Dendritic cell treated with granulocyte-macrophage colony-stimulating factor and Interleukin-4, amounts not matched to agents 40 ng/mL and 50 ng/mL, for 4 days (primary cell): ENCODE measurements around the gene ANKRD9.
"Not testable (repeated sequence)": the region's sequence is repeated elsewhere in the genome, so short reads cannot be mapped to it uniquely, and the experiment has no call there.

Experiments
- H3K27ac Mint-ChIP-seq: one replicate; pipeline ENCODE4 v1.8.0; 2022; ENCODE audit warnings: mild to moderate bottlenecking, mixed read lengths
- H3K27me3 Mint-ChIP-seq: one replicate; pipeline ENCODE4 v1.8.0; 2022; ENCODE audit warnings: mild to moderate bottlenecking, mixed read lengths
- H3K36me3 Mint-ChIP-seq: one replicate; pipeline ENCODE4 v1.8.0; 2022; ENCODE audit warnings: low read depth, mixed read lengths
- H3K4me1 Mint-ChIP-seq: one replicate; pipeline ENCODE4 v1.8.0; 2022; ENCODE audit warnings: low read depth, mixed read lengths
- H3K4me3 Mint-ChIP-seq: one replicate; pipeline ENCODE4 v1.8.0; 2022; ENCODE audit warnings: mild to moderate bottlenecking, moderate library complexity, mixed read lengths
- H3K9me3 Mint-ChIP-seq: one replicate; pipeline ENCODE4 v1.8.0; 2022; ENCODE audit warnings: mixed read lengths
- intact Hi-C: fragments of 100-400 bp; cut with micrococcal nuclease; formaldehyde crosslinking; loops from one replicate; pipeline ENCODE4 v1.15.0; 2022

The ANKRD9 gene

GRCh38 chr14:102525219-102525928 is 15.8 kb upstream of the ANKRD9 start:
- Mint-ChIP-seq H3K36me3 (no peaks in the 10 kb centered on the region), H3K27me3 (peaks cover 15% of the 10 kb centered on the region), H3K9me3 (no peaks in the 10 kb centered on the region), H3K4me3 (peak overlapping the region; percentile 90), H3K4me1 (peaks cover 46% of the 10 kb centered on the region), H3K27ac (peak overlapping the region; percentile 93)
- intact Hi-C loops: loop anchor here (2.0 kb wide), 2 partner anchors 29 to 67 kb away; partner anchors contain the start of gene RCOR1

- peak overlapping the region; percentile 93 for H3K27ac Mint-ChIP-seq
- intact Hi-C loops: loop anchor here (2.0 kb wide), 2 partner anchors 30 to 68 kb away; partner anchors contain the start of gene RCOR1
- peak overlapping the region; percentile 90 for H3K4me3 Mint-ChIP-seq
- H3K9me3 Mint-ChIP-seq: no peaks in the 10 kb centered on the region
- peaks cover 39% of the 10 kb centered on the region for H3K4me1 Mint-ChIP-seq
- peaks cover 17% of the 10 kb centered on the region for H3K27me3 Mint-ChIP-seq
- no peaks in the 10 kb centered on the region for H3K36me3 Mint-ChIP-seq
Measured at GRCh38 chr14:102524451-102525218, 15.1 kb upstream of the ANKRD9 start.

DNA sequence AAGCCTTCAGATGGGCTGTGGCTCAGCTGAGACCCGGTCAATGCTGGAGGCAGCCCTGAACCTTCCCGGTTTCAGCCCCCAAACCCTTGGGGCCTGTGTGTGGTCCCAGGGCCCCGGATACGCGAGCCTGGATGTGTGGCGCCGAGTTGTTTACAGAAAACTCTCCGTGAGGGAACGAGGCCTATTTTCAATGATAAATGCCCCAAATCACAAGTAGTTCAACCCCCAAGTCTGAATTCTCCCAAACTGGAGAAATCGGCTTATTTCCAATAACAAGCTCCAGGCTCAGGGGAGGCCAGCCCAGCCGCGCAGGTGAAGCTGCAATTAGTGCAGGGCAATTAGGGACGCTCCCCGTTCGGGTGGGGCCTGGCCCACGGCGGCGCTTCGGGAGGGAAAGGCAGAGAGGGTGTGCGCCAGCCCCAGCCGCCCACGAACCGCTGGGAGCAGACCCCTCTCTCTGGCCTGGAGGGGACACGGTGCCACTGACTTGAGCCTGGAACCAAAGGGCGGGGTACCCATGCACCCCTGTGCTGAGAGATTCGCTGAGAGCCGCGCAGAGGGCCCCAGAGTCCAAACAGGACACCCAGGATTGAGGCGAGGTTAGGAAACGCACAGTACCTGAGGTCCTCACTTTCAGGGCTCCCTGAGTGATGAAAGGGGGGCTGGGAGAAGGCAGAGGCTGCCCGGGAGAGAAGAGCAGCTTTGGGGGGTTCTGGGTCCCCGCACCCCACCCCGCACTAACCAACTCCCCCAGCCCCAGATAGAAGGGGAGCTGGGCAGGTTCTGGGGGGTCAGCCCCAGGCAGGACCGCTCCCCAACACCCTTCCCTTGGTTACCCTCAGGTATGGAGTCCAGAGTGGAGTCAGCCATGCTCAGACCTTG is 14.2 kb upstream of the ANKRD9 start:
- peak overlapping the region; percentile 26 for H3K4me3 Mint-ChIP-seq
- H3K36me3 Mint-ChIP-seq: no peaks in the 10 kb centered on the region
- H3K4me1 Mint-ChIP-seq: peaks cover 38% of the 10 kb centered on the region
- peaks cover 17% of the 10 kb centered on the region for H3K27me3 Mint-ChIP-seq
- H3K9me3 Mint-ChIP-seq: no peaks in the 10 kb centered on the region
- intact Hi-C loops: loop anchor here (2.0 kb wide), 2 partner anchors 31 to 69 kb away; partner anchors contain the start of gene RCOR1
- H3K27ac Mint-ChIP-seq: peak overlapping the region; percentile 93

GRCh38 chr14:102523200-102523568 is 13.6 kb upstream of the ANKRD9 start:
- Mint-ChIP-seq H3K4me1 (peaks cover 37% of the 10 kb centered on the region), H3K4me3 (no peak overlapping the region), H3K9me3 (no peaks in the 10 kb centered on the region), H3K27me3 (peaks cover 22% of the 10 kb centered on the region), H3K27ac (peak overlapping the region; percentile 93), H3K36me3 (no peaks in the 10 kb centered on the region)
- intact Hi-C loops: no loop called here

GRCh38 chr14:102519709-102520108 is 10.1 kb upstream of the ANKRD9 start:
- H3K27ac Mint-ChIP-seq, H3K36me3 Mint-ChIP-seq, H3K4me3 Mint-ChIP-seq, intact Hi-C loops, H3K9me3 Mint-ChIP-seq: not testable (repeated sequence)
- Mint-ChIP-seq H3K4me1 (peaks cover 24% of the 10 kb centered on the region), H3K27me3 (peaks cover 38% of the 10 kb centered on the region)

GRCh38 chr14:102518063-102518648 is 8.6 kb upstream of the ANKRD9 start:
- intact Hi-C loops: no loop called here
- peaks cover 41% of the 10 kb centered on the region for H3K27me3 Mint-ChIP-seq
- H3K36me3 Mint-ChIP-seq: no peaks in the 10 kb centered on the region
- peaks cover 15% of the 10 kb centered on the region for H3K4me1 Mint-ChIP-seq
- peak overlapping the region; percentile 89 for H3K27ac Mint-ChIP-seq
- H3K9me3 Mint-ChIP-seq: no peaks in the 10 kb centered on the region
- H3K4me3 Mint-ChIP-seq: peak overlapping the region; percentile 84

GRCh38 chr14:102517392-102518062 is 8.0 kb upstream of the ANKRD9 start:
- peak overlapping the region; percentile 84 for H3K4me3 Mint-ChIP-seq
- H3K27me3 Mint-ChIP-seq: peaks cover 34% of the 10 kb centered on the region
- no peaks in the 10 kb centered on the region for H3K9me3 Mint-ChIP-seq
- H3K4me1 Mint-ChIP-seq: peaks cover 10% of the 10 kb centered on the region
- intact Hi-C loops: no loop called here
- peak overlapping the region; percentile 89 for H3K27ac Mint-ChIP-seq
- no peaks in the 10 kb centered on the region for H3K36me3 Mint-ChIP-seq

DNA sequence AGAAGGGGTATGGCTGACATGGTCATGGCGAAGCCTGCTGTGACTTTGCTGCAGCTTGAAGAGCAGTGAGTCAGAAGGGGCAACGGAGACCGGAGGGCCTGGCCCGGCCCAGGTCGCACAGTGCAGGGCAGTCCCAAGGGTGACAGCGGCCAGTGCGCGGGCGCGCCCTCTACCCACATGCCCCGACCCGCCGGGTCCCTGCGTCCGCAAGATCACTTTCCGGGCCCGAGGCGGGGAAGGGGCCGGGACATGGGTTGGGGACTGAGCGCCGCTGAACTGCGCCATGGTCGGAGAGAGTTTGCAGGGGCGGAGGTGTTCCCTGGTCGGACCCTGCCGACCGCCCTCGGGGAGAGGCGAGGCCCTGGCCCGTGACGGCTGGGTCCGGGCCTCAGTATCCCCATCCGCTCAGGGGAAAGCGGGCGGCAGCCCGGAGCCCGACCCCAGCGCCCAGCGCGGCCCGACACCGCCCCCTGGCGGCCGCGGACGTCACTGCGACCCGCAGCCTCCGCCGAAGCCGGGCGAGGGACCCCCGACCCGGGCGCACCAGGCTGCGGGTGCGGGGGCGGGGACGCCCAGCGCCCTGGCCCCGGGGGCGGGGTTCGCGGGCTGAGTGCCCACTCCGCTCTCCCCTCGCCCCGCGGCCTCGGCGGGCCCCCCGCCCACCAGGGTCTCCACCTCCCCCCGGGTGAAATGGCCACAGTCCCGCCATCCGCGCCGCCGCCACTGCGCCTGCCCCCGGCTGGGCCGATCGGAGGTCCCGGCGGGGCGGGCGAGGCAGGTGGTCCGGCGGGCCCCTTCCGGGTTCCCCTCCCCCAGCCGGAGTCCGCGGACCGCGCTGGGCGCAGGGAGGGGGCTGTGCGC is 7.2 kb upstream of the ANKRD9 start:
- Mint-ChIP-seq H3K27me3 (peaks cover 31% of the 10 kb centered on the region), H3K27ac (peak overlapping the region; percentile 89)

DNA sequence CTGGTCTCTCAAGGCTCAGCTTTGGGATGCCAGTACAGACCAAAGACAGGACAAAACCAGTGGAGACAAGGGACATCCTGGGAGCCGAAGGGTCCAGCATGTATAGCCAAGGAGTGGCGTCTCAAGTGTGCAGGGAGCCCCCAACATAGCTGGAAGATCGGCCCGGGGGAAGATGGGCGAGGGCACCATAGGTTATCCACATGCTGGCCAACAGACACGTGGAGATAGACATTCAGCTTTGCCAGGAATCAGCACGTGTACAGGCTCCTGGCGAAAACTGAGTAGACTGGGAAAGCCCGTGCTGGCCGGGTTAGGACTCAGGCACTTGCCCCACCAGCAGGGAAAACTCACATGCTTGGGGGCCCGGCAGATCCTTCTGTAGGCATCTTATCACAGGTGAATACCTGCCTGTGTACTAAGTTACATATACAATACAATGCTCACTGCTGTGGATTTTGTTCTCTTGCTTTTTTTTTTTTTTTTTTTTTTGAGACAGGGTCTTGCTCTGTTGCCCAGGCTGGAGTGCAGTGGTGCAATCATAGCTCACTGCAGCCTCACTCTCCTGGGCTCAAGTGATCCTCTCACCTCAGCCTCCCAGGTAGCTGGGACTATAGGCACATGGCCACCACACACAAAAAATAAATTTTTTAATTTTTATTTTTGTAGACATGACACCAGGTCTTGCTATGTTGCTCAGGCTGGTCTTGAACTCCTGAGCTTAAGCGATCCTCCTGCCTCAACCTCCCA is 5.6 kb upstream of the ANKRD9 start:
- intact Hi-C loops: no loop called here
- Mint-ChIP-seq H3K36me3 (no peaks in the 10 kb centered on the region), H3K27ac (no peak overlapping the region), H3K9me3 (no peaks in the 10 kb centered on the region), H3K4me3 (no peak overlapping the region), H3K27me3 (peaks cover 38% of the 10 kb centered on the region), H3K4me1 (peaks cover 19% of the 10 kb centered on the region)

More for the DNA sequence above, 7.2 kb upstream of the ANKRD9 start:
- peaks cover 10% of the 10 kb centered on the region for H3K4me1 Mint-ChIP-seq
- intact Hi-C loops: loop anchor here (1.0 kb wide), 1 partner anchor 78 kb away; no protein-coding TSS in a partner anchor
- no peaks in the 10 kb centered on the region for H3K36me3 Mint-ChIP-seq
- H3K9me3 Mint-ChIP-seq: no peaks in the 10 kb centered on the region
- peak overlapping the region; percentile 74 for H3K4me3 Mint-ChIP-seq

DNA sequence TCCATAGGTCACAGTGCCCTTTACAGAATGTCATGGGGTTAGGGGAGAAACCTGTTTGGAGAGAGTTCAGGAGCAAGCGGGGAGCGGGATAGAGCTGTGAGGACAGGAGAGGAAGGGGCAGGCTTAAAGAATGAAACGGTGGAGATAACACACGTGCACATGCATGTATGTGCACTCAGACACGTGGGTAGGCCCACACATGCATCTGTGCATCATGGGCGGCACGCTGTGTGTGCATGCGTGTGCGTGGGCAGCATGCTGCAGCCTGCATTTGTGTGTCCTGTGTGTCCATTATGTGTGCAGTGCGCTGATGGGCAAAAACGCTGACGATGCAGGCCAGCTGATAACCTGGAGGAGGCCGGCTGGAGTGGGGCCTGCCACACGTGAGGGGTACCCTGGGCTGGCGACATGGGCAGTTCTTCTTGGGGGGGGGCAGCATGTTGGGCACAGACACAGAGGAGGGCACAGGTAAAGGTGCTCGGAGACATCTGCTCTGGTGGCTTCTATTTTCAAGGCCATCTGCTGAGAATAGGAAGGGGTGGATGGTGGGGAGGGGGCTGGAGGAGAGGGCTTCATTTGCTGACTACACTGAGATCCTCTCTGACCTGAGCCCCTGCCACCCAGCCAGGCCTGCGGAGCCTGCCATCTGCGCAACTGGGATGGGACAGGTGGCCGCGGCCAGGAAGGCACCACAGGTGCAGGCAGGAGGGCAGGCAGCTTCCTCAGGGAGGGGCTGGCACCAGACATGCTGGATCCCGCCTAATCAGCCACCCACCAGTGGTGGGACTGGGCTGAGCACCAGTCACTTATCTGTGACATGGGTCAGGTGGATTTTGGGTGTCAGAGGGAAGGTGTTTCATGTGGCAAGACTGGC is 4.6 kb upstream of the ANKRD9 start:
- H3K4me3 Mint-ChIP-seq: no peak overlapping the region
- intact Hi-C loops: no loop called here
- H3K36me3 Mint-ChIP-seq: no peaks in the 10 kb centered on the region
- no peak overlapping the region for H3K27ac Mint-ChIP-seq
- peaks cover 21% of the 10 kb centered on the region for H3K4me1 Mint-ChIP-seq
- no peaks in the 10 kb centered on the region for H3K9me3 Mint-ChIP-seq
- H3K27me3 Mint-ChIP-seq: peaks cover 36% of the 10 kb centered on the region

- no peak overlapping the region for H3K27ac Mint-ChIP-seq
- intact Hi-C loops: no loop called here
- H3K4me1 Mint-ChIP-seq: peaks cover 34% of the 10 kb centered on the region
- H3K4me3 Mint-ChIP-seq: no peak overlapping the region
- no peaks in the 10 kb centered on the region for H3K9me3 Mint-ChIP-seq
- H3K36me3 Mint-ChIP-seq: peaks cover 6% of the 10 kb centered on the region
- H3K27me3 Mint-ChIP-seq: peaks cover 27% of the 10 kb centered on the region
Measured at GRCh38 chr14:102512793-102513300, 3.3 kb upstream of the ANKRD9 start.
